ENCODE measurements around the gene SPDEF. TPM values are rescaled to one million over a fixed set of nuclear protein-coding genes. Genes with fewer than 3 reads are reported as not detected.
A peak's percentile ranks its signal among the peaks of the same experiment; 100 is the strongest.

The SPDEF gene
- total RNA-seq, 4 donors from 2014 or later: 0.19 TPM; not detected in 3

DNA sequence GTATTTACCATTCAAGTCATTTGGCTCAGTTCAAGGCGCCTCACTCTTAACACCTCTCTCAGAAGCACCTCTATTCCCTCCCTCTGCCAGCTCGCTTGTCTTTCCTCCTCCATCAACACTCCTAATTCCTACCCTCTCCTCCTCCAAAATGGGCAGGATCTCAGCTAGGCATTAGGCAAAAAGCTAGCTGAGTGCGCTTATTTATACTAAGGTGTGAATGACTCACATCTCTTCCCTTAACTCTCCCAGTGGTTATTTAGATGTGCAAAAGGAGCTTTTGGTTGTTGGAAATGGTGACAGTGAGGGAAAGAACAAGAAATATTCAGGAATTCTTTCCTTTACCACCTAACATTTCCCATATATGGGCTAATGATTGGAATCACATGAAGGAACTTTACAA is 61.2 kb downstream of the SPDEF start:
- ATAC-seq (ENCODE audit: low FRiP score): no peak
- no peak for DNase-seq (ENCODE audit: low spot score)
- TF ChIP-seq, protein P1, sequence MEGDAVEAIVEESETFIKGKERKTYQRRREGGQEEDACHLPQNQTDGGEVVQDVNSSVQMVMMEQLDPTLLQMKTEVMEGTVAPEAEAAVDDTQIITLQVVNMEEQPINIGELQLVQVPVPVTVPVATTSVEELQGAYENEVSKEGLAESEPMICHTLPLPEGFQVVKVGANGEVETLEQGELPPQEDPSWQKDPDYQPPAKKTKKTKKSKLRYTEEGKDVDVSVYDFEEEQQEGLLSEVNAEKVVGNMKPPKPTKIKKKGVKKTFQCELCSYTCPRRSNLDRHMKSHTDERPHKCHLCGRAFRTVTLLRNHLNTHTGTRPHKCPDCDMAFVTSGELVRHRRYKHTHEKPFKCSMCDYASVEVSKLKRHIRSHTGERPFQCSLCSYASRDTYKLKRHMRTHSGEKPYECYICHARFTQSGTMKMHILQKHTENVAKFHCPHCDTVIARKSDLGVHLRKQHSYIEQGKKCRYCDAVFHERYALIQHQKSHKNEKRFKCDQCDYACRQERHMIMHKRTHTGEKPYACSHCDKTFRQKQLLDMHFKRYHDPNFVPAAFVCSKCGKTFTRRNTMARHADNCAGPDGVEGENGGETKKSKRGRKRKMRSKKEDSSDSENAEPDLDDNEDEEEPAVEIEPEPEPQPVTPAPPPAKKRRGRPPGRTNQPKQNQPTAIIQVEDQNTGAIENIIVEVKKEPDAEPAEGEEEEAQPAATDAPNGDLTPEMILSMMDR (IDR thresholded peaks at IDR 0.05): no peak

GRCh38 chr6:34493344-34493743 is 62.8 kb downstream of the SPDEF start:
- DNase-seq (ENCODE audit: low spot score) (no peak), ATAC-seq (ENCODE audit: low FRiP score) (no peak)
- TF ChIP-seq, protein P1 (IDR thresholded peaks at IDR 0.05): no peak

GRCh38 chr6:34491091-34491430 is 65.1 kb downstream of the SPDEF start:
- ATAC-seq (ENCODE audit: low FRiP score) (peak; percentile 16), DNase-seq (ENCODE audit: low spot score) (no peak)
- TF ChIP-seq, protein P1 (IDR thresholded peaks at IDR 0.05): no peak

- no peak for DNase-seq (ENCODE audit: low spot score)
- TF ChIP-seq, protein P1 (IDR thresholded peaks at IDR 0.05): no peak
- ATAC-seq (ENCODE audit: low FRiP score): no peak
Measured at GRCh38 chr6:34490390-34491090, 65.6 kb downstream of the SPDEF start.

- TF ChIP-seq, protein P1 (IDR thresholded peaks at IDR 0.05): no peak
- ATAC-seq (ENCODE audit: low FRiP score) (no peak), DNase-seq (ENCODE audit: low spot score) (no peak)
Measured at GRCh38 chr6:34489207-34489805, 66.8 kb downstream of the SPDEF start.

Other genes starting within 250 kb of the SPDEF start
- 10 to 100 TPM; 21.3 to 46.0 (median 28.5) TPM for gene NUDT3, start 163.7 kb downstream of the SPDEF start, total RNA-seq
- 1,000 to 10,000 TPM; 1,698 to 2,828 (median 2,343) TPM for gene RPS10, start 130.3 kb downstream of the SPDEF start, total RNA-seq
- not detected for gene PACSIN1, start 90.3 kb downstream of the SPDEF start, total RNA-seq
- gene ILRUN, start 140.4 kb upstream of the SPDEF start, total RNA-seq: 10 to 100 TPM; 77.5 to 84.1 (median 80.1) TPM
- gene SNRPC, start 201.2 kb upstream of the SPDEF start, total RNA-seq: 10 to 100 TPM; 30.9 to 65.5 (median 51.5) TPM
- 10 to 100 TPM; 11.7 to 19.6 (median 16.0) TPM for gene BLTP3A, start 235.8 kb upstream of the SPDEF start, total RNA-seq

All from omental fat pad (tissue), 4 donors.